Stimulated activated CD4-positive, alpha-beta T cell treated with anti-CD3 and anti-CD28 coated beads, Interleukin-2, amount 100 ng/mL, for 4 hours (primary cell): Measurements from ENCODE around the gene STAU1.
"Not testable (repeated sequence)": the region's sequence is repeated elsewhere in the genome, so short reads cannot be mapped to it uniquely, and the experiment has no call there.

Experiments
- DNase-seq: peaks from one replicate; pipeline ENCODE4 v3.0.0-alpha.2; 2020; ENCODE audit warnings: low read depth

Gene STAU1, protein sequence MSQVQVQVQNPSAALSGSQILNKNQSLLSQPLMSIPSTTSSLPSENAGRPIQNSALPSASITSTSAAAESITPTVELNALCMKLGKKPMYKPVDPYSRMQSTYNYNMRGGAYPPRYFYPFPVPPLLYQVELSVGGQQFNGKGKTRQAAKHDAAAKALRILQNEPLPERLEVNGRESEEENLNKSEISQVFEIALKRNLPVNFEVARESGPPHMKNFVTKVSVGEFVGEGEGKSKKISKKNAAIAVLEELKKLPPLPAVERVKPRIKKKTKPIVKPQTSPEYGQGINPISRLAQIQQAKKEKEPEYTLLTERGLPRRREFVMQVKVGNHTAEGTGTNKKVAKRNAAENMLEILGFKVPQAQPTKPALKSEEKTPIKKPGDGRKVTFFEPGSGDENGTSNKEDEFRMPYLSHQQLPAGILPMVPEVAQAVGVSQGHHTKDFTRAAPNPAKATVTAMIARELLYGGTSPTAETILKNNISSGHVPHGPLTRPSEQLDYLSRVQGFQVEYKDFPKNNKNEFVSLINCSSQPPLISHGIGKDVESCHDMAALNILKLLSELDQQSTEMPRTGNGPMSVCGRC

DNA sequence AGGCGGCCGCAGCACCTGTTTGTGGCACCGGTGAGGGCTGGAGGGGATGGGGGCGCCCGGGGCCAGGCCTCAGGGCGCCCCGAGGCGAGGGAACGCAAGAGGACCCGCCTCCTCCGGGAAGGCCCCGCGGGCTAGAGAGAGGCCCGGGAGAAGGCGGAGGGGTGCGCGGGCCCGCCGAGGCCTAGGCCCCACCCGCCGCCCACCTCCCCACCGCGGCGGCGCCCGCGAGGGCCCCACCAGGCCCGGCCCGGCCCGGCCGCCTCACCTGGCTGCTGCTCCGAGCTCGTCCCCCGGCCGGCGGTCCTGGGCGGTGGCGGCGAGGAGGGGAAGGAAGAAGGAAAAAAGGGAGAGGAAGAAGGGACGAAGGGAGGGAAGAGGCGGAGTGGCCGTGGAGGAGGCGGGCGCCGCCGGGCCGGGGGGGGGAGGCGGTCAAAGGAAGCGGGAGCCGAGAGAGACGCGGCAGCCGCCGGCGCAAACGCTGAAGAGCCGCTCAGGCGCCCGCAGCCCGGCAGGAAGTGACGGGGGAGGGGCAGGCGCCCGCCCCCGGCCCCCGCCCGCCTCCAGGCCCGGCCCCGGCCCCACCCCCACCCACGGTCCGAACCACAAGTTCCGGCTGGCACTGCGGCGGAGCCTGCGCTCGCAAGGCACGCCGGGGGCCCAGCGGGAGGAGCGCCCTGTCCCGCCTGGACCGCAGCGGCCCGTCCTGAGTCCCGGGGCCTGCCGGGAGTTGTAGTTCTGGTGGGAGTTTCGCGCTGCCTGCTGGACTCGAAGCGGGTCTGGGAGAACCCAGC is at the start of gene STAU1:
Gene STAU1, minus strand, starts transcription at position 484 of the 791 bp plus-strand sequence. CDS start 22,133 bp downstream, outside the sequence.
- peak; percentile 90 for DNase-seq

DNA sequence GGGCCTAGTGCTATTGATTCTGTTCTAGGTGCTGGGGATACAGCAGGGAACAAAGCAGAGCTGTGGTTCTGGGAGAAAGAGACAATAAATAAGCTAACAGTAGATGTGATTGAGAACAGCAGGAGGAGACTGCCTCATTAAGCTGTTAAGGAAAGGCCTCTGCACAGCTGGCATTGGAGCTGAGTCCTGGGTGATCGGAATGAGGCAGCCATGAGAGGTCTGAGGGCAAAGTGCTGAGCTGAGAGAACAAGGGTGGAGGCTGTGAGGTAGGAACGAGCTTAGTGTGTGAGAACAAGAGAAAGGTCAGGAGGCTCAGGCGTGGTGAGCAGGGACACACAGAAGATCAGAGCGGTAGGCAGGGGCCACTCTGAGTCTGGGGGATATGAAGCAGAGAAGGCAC is 49.4 kb upstream of the STAU1 start:
- no peak for DNase-seq

DNA sequence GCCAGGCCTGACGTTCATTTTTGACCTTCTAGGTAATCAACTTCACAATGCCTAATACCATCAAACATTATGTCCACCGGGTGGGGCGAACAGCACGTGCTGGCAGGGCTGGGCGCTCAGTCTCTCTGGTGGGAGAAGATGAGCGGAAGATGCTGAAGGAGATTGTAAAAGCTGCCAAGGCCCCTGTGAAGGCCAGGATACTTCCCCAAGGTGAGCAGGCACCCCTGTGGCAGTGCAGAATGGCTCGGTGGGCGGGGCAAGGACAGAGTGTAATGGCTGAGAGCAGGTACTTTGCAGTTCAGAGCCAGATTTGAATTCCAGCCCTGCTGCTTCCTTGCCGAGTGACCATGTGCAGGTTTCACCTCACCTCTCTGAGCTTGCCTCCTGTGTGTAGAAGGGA is 48.2 kb upstream of the STAU1 start:
- DNase-seq, result no peak

DNA sequence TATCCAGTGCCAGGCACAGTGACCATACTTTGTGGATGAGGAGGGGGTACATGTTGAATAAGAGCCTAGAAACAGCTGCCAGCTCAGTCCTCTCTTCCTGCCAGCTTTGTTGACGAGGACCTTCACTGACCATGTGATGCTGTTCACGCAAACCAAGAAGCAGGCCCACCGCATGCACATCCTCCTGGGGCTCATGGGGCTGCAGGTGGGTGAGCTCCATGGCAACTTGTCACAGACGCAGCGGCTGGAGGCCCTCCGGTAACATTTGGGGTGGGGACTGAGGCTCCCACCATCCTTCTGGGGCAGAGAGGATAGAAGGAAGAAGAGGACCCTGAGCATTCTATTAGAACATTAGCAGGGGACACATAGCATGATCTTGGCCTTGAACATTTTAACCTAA is 46.7 kb upstream of the STAU1 start:
- no peak for DNase-seq

DNA sequence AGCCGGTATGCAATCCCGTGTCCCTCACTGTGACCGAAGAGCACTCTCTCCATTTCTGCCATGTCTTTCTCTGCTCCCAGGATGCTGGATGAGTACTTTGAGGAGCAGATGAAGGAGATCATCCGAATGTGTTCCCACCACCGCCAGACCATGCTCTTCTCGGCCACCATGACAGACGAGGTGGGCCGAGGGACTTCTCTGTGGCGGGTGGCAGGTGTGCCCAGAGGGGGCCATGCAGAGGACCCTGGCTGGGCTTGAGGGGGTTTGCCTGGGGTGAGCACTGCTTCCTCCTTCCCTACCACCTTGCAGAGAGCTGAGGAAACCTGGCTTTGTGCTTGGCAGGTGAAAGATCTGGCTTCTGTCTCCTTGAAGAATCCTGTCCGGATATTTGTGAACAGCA is 45.1 kb upstream of the STAU1 start:
- DNase-seq, result no peak

DNA sequence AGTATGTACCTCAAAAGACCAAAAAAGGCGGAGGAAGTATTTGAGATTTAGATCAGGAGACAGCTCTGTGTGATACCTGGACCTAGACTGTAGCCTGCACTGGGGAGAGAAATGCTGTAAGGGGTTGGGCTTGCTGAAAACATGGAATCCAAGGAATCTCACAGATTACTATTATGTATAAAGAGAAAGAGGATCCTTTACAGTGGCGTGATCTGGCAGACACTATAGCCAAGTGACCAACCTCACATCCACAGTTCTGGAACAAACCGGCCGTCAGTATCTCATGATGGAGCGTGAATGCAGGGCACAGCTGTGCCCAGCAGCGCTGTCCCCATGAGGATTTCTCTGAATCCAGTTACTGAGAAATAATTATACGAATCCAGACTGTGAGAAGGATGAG is 43.3 kb upstream of the STAU1 start:
- DNase-seq, result no peak

DNA sequence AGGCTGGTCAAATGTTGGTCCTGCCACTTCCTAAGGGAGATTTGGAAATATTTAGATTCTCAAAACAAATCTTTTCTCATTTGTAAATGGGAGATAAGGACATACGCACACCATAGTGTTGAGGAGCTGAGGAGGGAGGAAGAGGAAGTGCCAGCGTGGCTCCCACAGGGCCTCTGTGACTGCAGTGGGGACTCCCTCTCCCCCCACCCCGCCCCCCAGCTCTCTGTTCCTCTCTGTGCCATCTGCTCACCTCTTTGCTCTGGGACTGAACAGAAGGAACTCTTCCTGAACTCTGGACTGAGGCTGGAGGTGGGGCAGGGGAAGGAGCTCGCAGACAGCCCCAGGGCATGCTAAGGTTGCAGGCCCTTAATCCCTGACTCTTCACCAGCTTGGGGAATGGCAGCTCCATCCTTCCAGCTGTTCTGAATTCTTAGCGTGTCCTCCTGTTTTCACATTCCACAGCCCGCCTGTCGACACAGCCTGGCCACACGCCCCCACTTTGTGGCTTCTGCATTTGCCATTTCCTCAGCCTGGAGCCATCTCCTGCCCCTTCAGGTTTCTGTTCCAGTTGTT is 42.5 kb upstream of the STAU1 start:
- no peak for DNase-seq

DNA sequence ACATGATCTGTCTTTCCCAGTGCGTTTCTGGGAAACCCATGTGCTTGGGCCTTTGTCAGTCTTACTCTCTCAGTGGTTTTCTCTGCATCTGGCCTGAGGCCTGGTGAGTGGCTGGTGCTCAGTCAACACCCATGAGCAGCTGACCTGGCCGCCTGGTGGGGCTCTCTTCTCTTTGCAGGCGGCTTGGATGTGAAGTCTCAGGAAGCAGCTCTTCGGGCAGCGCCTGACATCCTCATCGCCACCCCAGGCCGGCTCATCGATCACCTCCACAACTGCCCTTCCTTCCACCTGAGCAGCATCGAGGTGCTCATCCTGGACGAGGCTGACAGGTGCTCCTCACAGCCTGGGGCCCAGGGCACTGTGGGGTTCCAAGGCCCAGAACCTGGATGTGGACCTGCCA is 41.9 kb upstream of the STAU1 start:
- no peak for DNase-seq

DNA sequence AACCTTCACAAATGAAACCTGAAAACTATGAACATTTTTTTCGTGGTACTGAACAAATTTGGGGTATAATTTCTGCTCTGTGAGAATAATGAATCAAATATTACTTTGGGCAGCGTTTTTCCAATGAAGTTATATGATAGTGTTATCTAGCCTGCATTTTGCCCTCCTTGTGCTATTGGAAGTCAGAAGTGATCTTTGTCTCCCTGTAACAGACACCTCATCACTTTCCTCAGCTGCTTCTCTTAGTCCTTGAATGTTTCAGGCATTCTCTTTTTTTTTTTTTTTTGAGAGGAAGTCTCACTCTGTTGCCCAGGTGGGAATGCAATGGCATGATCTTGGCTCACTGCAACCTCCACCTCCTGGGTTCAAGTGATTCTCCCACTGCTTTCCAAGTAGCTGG is 41.2 kb upstream of the STAU1 start:
- DNase-seq, result no peak

DNA sequence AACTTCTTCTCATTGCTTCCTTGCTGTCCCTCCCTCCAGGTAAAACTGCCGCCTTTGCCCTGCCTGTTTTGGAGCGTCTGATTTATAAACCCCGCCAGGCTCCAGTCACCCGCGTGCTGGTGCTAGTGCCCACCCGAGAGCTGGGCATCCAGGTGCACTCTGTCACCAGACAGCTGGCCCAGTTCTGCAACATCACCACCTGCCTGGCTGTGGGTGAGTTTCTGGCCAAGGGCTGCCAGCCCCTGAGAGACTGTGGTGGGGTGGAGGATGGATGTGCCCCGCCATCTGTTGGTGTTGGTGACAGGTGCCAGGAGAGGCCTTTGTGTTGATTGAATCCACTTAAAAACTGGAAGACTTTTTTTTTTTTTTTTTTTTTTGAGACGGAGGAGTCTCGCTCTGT is 40.5 kb upstream of the STAU1 start:
- no peak for DNase-seq

DNA sequence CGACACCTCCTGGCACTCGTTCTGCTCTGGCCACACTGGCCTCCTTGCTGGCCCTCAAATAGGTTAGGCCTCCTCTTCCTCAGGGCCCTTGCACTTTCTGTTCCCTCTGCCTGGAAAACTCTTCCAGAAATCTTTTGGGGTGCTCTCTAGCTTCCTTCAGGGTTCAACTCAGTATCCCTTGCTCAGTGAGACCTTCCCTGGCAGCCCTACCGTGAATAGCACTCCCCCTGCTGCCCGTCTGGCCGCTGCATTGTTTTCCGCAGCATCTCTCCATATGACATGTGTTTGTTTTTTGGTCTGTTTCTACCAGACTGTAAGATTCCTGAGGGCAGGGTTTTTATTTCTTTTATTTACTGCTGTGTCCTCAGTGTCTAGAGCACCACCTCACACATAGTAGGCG is 37.8 kb upstream of the STAU1 start:
- no peak for DNase-seq

DNA sequence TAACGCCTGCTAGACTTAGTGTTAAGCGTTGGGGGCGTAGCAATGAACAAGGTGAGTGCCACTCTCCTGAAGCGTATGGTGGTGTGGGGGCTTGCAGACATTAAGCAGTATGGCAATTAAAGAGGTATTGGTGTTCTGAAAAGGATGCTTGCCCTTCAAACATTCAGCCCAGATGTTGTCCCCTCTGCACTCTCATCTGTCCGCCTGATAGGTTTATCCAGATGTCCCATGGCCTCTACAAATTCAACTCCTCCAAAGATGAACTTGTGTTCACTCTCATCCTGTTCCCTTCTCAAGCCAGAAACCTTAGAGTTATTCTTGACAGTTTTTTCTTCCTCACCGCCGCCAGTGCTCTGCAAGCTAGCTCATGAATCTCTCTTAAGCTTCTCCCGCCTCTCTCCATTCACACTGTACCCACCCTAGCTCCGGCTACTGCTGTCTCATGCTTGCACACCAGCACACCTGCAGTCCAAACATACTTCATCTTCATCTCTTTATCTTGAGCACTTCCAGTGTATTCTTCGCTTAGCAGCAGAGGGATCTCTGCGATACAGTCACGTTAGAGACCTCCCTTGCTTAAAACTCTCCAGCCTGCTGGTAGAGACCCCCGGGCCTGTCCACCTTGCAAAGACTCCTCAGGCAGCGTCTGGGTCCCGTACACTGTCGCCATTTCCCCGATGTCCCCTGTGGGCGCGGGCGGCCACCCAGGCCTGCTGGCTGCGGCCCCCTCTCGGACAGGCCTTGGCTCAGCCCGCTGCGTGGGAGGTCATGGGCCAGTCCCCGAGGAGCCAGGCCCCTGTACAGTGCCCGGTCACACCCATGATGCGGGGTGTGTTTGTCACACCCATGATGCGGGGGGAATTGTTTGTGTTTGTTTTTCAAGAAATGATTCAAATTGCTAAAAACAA is 32.0 kb upstream of the STAU1 start:
- no peak for DNase-seq

DNA sequence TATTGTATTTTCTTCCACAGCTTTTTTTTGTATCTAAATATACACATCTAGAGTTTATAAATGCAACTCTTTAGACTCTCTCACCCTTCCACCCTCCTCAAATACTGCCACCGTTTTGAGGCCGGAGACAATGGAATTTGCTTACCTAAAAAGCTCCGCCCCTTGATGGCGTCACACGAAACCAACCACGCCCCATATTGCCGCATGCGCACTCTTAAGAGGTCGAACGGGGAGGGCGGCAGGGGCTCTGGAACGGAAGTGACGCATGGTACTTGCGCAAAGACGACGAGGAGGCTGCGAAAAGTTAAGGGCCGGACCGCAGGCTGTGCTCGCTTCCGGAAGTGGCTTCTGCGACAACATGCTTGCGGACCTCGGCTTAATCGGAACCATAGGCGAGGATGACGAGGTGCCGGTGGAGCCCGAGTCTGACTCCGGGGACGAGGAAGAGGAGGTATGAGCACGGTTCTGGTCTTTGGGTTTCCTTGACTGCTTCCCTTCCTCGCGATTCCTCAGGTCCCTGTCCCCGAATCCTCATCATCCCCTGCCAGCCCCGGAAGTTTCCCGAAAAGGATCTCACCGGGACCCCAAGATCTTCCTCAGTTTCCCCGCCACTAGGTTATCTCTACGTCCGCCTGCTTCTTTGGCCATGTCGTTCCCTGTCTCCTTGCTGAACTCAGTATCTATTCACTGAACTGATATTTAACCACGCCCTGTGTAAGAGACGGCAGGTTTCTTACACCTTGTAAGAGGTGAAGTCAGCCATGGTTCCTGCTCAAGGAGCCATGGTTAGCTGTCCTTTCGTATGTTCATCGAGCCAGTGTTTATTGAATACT is 31.2 kb upstream of the STAU1 start, which contains the start of gene DDX27:
Gene DDX27, plus strand, starts transcription at position 326 of the 833 bp plus-strand sequence. Its CDS starts 33 bp downstream, at position 359.
- peak; percentile 94 for DNase-seq

DNA sequence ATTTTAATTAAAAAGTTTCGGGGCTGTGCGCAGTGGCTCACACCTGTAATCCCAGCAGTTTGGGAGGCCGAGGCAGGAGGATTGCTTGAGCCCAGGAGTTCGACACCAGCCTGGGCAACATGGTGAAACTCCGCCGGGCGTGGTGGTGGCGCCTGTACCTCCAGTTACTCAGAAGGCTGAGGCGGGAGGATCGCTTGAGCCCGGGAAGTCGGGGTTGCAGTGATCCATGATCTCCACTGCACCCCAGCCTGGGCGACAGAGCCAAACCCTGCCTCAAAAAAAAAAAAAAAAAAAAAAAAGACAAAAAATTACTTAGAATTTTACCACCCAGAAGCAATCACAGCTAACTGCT is 30.6 kb upstream of the STAU1 start:
- DNase-seq, result not testable (repeated sequence)

DNA sequence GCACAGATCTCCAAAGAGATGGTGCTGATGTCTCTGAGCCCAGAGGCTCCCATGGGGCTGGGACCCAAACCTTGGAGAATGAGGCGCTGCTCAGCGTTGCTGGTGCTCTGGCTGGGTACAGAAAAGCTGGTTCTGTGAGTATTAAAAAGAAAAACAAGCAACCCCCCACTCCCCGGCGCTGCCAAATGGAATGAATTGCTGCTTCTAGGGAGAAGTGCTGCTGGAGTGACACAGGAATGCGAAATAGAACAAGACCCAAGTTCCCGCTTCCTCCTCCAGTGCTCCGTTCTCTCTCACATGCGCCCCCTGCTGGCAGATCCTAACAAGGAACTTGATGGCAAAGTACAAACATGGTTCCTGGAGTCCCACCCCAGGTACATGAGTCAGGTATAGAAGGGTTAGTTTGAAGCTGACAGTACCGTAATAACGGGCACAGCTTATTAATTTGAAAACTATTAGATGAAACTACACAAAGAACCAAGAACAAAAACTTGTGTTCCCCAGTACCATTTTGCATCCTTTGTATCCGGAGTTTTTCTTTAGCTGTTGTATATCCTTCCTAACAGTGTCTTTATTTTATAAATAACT is 29.0 kb upstream of the STAU1 start:
- peak; percentile 91 for DNase-seq

DNA sequence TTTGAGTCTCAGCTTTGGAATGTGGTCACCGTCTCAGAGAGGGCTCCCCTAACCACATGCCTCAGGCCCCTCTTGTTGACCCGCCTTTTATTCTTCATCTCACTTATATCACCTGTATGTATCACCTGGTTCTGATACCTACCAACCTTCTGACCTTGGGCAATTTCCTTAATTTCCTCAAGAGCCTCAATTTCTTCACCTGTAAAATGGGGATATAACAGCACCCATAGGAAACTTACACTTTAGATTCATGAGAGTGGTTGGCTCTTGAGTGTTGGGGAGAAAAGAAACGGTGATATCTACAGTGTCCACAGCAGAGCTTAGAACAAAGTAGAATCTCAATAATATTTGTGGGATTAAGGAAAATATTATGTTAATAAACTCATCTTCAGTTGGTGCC is 27.1 kb upstream of the STAU1 start:
- no peak for DNase-seq

DNA sequence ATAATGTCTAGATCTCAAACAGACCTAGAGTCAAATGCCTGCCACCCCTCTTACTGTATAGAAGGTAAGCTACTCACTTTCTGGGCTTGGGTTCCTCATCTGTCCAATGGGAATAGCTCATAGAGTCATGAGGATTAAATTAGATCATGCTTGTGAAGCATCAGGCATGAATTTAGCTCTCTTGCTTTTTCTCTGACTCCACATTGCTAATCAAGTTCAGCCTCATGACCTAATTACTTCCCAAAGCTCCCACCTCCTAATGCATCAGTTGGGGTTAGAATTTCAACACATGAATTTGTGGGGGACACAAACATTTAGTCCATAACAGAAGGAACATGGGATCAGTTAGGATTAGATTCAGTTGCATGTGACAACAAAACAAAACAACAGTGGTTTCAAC is 26.4 kb upstream of the STAU1 start:
- DNase-seq, result no peak

DNA sequence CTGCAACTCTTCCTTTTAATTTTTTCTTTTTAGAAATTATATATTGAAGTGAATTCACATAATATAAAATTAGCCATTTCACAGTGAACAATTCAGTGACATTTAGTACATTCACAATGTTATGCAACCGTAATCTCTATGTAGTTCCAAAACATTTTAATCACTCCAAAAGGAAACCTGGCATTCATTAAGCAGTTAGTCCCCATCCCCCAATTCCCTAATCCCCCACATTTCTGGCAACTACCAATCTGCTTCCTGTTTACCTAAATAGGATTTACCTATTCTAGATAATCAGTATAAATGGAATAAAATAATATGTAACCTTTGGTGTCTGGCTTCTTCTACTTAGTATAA is 22.6 kb upstream of the STAU1 start:
- no peak for DNase-seq

DNA sequence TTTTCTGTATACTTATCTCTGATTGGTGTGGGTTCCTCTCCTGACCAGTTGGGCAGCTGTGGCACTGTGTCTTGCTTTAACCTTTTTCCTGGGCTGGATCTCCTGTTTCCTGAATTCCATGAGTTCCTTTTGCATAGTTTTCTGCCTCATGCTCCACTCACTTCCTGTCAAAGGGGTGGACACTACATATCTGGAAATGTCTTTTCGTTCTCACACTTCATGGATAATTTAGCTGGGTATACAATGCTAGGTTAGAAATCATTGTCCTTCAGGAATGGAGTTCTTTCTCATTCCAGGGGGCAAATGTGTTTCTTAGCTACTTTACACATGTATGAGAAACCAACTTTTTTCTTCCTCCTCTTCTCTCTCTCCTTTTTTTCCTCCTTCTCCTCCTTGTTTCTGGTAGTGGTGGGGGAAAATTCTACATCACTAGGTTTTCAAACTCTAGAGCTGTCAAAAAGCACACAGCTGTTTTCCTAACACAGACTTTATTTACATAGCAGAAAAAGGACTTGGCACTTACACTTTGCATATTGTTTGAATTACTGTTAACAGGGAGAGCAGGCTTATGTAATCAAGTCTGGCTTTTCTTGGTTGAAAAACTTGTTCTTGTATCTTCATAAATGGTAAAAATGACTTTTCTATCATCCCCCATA is 22.1 kb upstream of the STAU1 start:
- DNase-seq, result no peak

DNA sequence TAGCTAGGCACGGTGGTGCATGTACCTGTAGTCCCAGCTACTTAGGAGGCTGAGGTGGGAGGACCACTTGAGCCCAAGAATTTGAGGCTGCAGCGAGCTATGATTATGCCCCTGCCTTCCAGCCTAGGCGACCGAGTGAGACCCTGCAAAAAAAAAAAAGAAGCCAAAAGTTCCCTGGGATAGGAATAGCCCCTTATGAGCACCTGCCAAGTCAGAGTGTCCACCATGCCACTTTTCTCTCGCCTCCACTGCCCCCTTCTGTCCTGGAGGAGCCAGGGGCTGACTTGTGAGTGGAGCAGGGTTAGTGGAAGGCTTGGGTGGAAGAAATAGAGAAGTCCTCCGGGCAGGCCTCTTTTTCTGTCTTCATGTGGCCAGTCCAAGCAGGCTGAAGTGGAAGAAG is 18.9 kb upstream of the STAU1 start:
- DNase-seq, result no peak
